HEK293 (cell line): ENCODE measurements around the gene TRAPPC5.

Source experiments
- CTCF ChIA-PET: fragments of 350-600 bp; formaldehyde crosslinking; extraction: SDS; loops from one replicate; lab custom pipeline; 2021; ENCODE audit warnings: antibody characterized with exemption; lab: Yijun Ruan, JAX
- POLR2A ChIA-PET: fragments of 300-600 bp; formaldehyde crosslinking; extraction: SDS; loops from one replicate; lab custom pipeline; 2020; ENCODE audit warnings: antibody characterized with exemption, inconsistent platforms; lab: Yijun Ruan, JAX
- H3K27ac ChIP-seq: fragments of 200-500 bp; sonication (Bioruptor generic); 2 replicates; pipeline ENCODE4 v1.5.1; 2014; ENCODE audit warnings: low read depth, low read length, control low read depth, inconsistent platforms; ENCODE audit errors: extremely low read depth
- H3K36me3 ChIP-seq, 2 experiments: fragments of 200-500 bp in 1 of 2; sonication (Bioruptor generic) in 1 of 2; 1 replicate in 1 of 2; 2 replicates in 1 of 2; pipeline ENCODE4 v1.5.1; 2014 to 2017; ENCODE audit warnings: inconsistent platforms in 2 of 2, low read length in 2 of 2; ENCODE audit not compliant: control insufficient read depth in 2 of 2, insufficient read depth in 1 of 2
- H3K4me1 ChIP-seq: fragments of 200-500 bp; sonication (Bioruptor generic); 2 replicates; pipeline ENCODE4 v1.5.1; 2014; ENCODE audit warnings: mild to moderate bottlenecking, low read length, inconsistent platforms; ENCODE audit not compliant: control insufficient read depth, insufficient read depth
- H3K4me3 ChIP-seq: 2 replicates; pipeline ENCODE4 v1.5.1; 2011; ENCODE audit warnings: low read depth, mild to moderate bottlenecking, control low read depth, low read length, moderate library complexity
- H3K9me3 ChIP-seq: fragments of 200-500 bp; sonication (Bioruptor generic); 2 replicates; pipeline ENCODE4 v1.5.1; 2014; ENCODE audit warnings: low read depth, low read length, inconsistent platforms; ENCODE audit not compliant: control insufficient read depth, insufficient read depth
- HOXD13 ChIP-seq: sonication (generic); formaldehyde crosslinking; IDR thresholded peaks from 2 replicates; pipeline ENCODE4 v1.8.0; 2022; ENCODE audit warnings: missing genetic modification reagents, borderline replicate concordance
- IKZF3 ChIP-seq: fragments of 450-650 bp; IDR thresholded peaks from 2 replicates; pipeline ENCODE4 v1.5.0; 2018; ENCODE audit warnings: missing biosample characterization, mild to moderate bottlenecking, missing genetic modification characterization, moderate library complexity
- KLF8 ChIP-seq: fragments of 450-650 bp; formaldehyde crosslinking; IDR thresholded peaks from 2 replicates; pipeline ENCODE4 v1.5.1; 2016; ENCODE audit warnings: missing biosample characterization, missing genetic modification characterization
- ZNF169 ChIP-seq: fragments of 450-650 bp; formaldehyde crosslinking; IDR thresholded peaks from 2 replicates; pipeline ENCODE4 v1.5.1; 2016; ENCODE audit warnings: missing biosample characterization, missing genetic modification characterization
- ZNF248 ChIP-seq: fragments of 450-650 bp; formaldehyde crosslinking; IDR thresholded peaks from 2 replicates; pipeline ENCODE4 v1.5.1; 2017; ENCODE audit warnings: missing biosample characterization, missing genetic modification characterization
- ZNF292 ChIP-seq: fragments of 450-650 bp; formaldehyde crosslinking; IDR thresholded peaks from 2 replicates; pipeline ENCODE4 v1.5.1; 2016; ENCODE audit warnings: low read depth, missing biosample characterization, missing genetic modification characterization, borderline replicate concordance
- ZNF391 ChIP-seq: fragments of 450-650 bp; formaldehyde crosslinking; IDR thresholded peaks from 2 replicates; pipeline ENCODE4 v1.5.1; 2016; ENCODE audit warnings: low read depth, missing biosample characterization, missing genetic modification characterization, borderline replicate concordance
- ZNF416 ChIP-seq: fragments of 450-650 bp; formaldehyde crosslinking; IDR thresholded peaks from 2 replicates; pipeline ENCODE4 v1.5.1; 2016; ENCODE audit warnings: missing biosample characterization, missing genetic modification characterization
- ZNF623 ChIP-seq: fragments of 450-650 bp; formaldehyde crosslinking; IDR thresholded peaks from 2 replicates; pipeline ENCODE4 v1.5.1; 2016; ENCODE audit warnings: missing biosample characterization, missing genetic modification characterization
- ZNF624 ChIP-seq: fragments of 450-650 bp; formaldehyde crosslinking; IDR thresholded peaks from 2 replicates; pipeline ENCODE4 v1.5.1; 2017; ENCODE audit warnings: missing biosample characterization, missing genetic modification characterization
- ZNF658 ChIP-seq: fragments of 450-650 bp; formaldehyde crosslinking; IDR thresholded peaks from 2 replicates; pipeline ENCODE4; 2016; ENCODE audit warnings: missing biosample characterization, missing genetic modification characterization
- ZNF768 ChIP-seq: fragments of 450-650 bp; formaldehyde crosslinking; IDR thresholded peaks from 2 replicates; pipeline ENCODE4 v1.5.1; 2018; ENCODE audit warnings: missing biosample characterization, mild to moderate bottlenecking, missing genetic modification characterization
- ZNF785 ChIP-seq: fragments of 450-650 bp; formaldehyde crosslinking; IDR thresholded peaks from 2 replicates; pipeline ENCODE4 v1.5.1; 2016; ENCODE audit warnings: missing biosample characterization, missing genetic modification characterization
- ZNF843 ChIP-seq: fragments of 450-650 bp; formaldehyde crosslinking; IDR thresholded peaks from 2 replicates; pipeline ENCODE4 v1.5.1; 2016; ENCODE audit warnings: missing biosample characterization, missing genetic modification characterization
- TF ChIP-seq, protein P1 (sequence below): fragments of 450-650 bp; formaldehyde crosslinking; IDR thresholded peaks from 2 replicates; pipeline ENCODE4 v1.5.1; 2017; ENCODE audit warnings: missing biosample characterization, missing genetic modification characterization
- TF ChIP-seq, protein P2 (sequence below): fragments of 450-650 bp; formaldehyde crosslinking; IDR thresholded peaks from 2 replicates; pipeline ENCODE4 v1.5.1; 2017; ENCODE audit warnings: missing biosample characterization, missing genetic modification characterization
- TF ChIP-seq, protein P3 (sequence below): fragments of 450-650 bp; formaldehyde crosslinking; IDR thresholded peaks from 2 replicates; pipeline ENCODE4 v1.5.1; 2017; ENCODE audit warnings: missing biosample characterization, missing genetic modification characterization
- TF ChIP-seq, protein P4 (sequence below): IDR thresholded peaks from 2 replicates; pipeline ENCODE4 v1.6.1; 2011; ENCODE audit warnings: mild to moderate bottlenecking, low read depth, low read length, borderline replicate concordance
- TF ChIP-seq, protein P5 (sequence below): fragments of 450-650 bp; formaldehyde crosslinking; IDR thresholded peaks from 2 replicates; pipeline ENCODE4 v1.5.1; 2016; ENCODE audit warnings: missing biosample characterization, missing genetic modification characterization
- TF ChIP-seq, protein P6 (sequence below): fragments of 450-650 bp; formaldehyde crosslinking; IDR thresholded peaks from 2 replicates; pipeline ENCODE4 v1.5.1; 2016; ENCODE audit warnings: missing biosample characterization, missing genetic modification characterization
- TF ChIP-seq, protein P7 (sequence below): fragments of 450-650 bp; formaldehyde crosslinking; IDR thresholded peaks from 2 replicates; pipeline ENCODE4 v1.5.1; 2016; ENCODE audit warnings: missing biosample characterization, missing genetic modification characterization, low read depth

TRAPPC5 gene

DNA sequence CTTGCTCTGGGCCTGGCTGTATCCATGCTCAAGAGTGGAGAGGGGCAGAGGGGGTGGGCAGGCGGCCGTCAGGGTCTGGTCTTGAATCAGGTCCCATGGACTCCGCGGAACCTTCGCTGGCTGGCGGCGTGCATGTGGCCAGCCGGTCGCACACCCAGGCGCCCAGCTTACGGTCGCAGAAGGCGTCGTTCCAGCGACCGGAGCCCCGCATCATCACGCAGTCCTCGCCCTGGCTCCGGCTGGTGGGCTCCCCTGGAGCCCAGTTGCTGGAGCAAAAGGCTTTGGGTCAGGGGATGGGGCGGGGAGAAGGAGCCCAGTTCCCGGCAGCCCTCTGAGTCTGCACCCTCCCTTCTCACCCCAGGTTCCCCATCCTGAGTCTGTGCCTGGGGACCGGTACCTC, 8.5 kb downstream of the TRAPPC5 start (continued):
- TF ChIP-seq HOXD13 (no peak), ZNF768 (tag by site-specific recombination) (no peak)
- TF ChIP-seq, protein P1, sequence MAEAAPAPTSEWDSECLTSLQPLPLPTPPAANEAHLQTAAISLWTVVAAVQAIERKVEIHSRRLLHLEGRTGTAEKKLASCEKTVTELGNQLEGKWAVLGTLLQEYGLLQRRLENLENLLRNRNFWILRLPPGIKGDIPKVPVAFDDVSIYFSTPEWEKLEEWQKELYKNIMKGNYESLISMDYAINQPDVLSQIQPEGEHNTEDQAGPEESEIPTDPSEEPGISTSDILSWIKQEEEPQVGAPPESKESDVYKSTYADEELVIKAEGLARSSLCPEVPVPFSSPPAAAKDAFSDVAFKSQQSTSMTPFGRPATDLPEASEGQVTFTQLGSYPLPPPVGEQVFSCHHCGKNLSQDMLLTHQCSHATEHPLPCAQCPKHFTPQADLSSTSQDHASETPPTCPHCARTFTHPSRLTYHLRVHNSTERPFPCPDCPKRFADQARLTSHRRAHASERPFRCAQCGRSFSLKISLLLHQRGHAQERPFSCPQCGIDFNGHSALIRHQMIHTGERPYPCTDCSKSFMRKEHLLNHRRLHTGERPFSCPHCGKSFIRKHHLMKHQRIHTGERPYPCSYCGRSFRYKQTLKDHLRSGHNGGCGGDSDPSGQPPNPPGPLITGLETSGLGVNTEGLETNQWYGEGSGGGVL (tag by site-specific recombination), result no peak

DNA sequence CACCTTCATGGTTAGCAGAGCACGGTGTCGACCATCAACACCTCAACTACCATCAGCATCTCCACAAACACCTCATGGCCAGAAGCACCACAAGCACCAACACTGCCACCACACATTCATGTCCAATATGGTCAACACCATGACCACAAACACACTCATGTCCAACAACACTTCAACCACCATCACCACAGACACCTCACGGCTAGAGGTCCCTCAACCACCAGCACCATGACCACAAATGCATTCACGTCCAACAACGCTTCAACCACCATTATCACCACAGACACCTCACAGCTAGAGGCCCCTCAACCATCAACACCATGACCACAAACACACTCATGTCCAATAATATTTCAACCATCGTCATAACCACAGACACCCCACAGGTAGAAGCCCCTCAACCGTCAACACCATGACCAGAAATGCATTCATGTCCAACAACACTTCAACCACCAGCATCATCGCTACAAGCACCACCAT, 10.2 kb downstream of the TRAPPC5 start:
- no peak for TF ChIP-seq ZNF768 (tag by site-specific recombination)
- TF ChIP-seq, protein P2, sequence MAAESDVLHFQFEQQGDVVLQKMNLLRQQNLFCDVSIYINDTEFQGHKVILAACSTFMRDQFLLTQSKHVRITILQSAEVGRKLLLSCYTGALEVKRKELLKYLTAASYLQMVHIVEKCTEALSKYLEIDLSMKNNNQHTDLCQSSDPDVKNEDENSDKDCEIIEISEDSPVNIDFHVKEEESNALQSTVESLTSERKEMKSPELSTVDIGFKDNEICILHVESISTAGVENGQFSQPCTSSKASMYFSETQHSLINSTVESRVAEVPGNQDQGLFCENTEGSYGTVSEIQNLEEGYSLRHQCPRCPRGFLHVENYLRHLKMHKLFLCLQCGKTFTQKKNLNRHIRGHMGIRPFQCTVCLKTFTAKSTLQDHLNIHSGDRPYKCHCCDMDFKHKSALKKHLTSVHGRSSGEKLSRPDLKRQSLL (tag by site-specific recombination), result no peak
- no peak for TF ChIP-seq ZNF623 (tag by site-specific recombination)
- no peak for TF ChIP-seq ZNF624 (tag by site-specific recombination)
- no peak for TF ChIP-seq ZNF391
- TF ChIP-seq, protein P3, sequence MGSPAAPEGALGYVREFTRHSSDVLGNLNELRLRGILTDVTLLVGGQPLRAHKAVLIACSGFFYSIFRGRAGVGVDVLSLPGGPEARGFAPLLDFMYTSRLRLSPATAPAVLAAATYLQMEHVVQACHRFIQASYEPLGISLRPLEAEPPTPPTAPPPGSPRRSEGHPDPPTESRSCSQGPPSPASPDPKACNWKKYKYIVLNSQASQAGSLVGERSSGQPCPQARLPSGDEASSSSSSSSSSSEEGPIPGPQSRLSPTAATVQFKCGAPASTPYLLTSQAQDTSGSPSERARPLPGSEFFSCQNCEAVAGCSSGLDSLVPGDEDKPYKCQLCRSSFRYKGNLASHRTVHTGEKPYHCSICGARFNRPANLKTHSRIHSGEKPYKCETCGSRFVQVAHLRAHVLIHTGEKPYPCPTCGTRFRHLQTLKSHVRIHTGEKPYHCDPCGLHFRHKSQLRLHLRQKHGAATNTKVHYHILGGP (tag by site-specific recombination), result no peak
- TF ChIP-seq, protein P4, sequence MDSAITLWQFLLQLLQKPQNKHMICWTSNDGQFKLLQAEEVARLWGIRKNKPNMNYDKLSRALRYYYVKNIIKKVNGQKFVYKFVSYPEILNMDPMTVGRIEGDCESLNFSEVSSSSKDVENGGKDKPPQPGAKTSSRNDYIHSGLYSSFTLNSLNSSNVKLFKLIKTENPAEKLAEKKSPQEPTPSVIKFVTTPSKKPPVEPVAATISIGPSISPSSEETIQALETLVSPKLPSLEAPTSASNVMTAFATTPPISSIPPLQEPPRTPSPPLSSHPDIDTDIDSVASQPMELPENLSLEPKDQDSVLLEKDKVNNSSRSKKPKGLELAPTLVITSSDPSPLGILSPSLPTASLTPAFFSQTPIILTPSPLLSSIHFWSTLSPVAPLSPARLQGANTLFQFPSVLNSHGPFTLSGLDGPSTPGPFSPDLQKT, result no peak
- TF ChIP-seq IKZF3 (tag by site-specific recombination), result no peak
- TF ChIP-seq ZNF416, result no peak
- TF ChIP-seq KLF8 (tag by site-specific recombination), result no peak
- TF ChIP-seq, protein P5, sequence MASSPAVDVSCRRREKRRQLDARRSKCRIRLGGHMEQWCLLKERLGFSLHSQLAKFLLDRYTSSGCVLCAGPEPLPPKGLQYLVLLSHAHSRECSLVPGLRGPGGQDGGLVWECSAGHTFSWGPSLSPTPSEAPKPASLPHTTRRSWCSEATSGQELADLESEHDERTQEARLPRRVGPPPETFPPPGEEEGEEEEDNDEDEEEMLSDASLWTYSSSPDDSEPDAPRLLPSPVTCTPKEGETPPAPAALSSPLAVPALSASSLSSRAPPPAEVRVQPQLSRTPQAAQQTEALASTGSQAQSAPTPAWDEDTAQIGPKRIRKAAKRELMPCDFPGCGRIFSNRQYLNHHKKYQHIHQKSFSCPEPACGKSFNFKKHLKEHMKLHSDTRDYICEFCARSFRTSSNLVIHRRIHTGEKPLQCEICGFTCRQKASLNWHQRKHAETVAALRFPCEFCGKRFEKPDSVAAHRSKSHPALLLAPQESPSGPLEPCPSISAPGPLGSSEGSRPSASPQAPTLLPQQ (tag by site-specific recombination), result no peak
- TF ChIP-seq, protein P6, sequence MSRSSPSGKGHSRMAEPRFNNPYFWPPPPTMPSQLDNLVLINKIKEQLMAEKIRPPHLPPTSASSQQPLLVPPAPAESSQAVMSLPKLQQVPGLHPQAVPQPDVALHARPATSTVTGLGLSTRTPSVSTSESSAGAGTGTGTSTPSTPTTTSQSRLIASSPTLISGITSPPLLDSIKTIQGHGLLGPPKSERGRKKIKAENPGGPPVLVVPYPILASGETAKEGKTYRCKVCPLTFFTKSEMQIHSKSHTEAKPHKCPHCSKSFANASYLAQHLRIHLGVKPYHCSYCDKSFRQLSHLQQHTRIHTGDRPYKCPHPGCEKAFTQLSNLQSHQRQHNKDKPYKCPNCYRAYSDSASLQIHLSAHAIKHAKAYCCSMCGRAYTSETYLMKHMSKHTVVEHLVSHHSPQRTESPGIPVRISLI (tag by site-specific recombination), result no peak
- TF ChIP-seq ZNF785 (tag by site-specific recombination), result no peak
- no peaks in the 10 kb centered on the region for H3K4me1 ChIP-seq
- H3K9me3 ChIP-seq, result no peaks in the 10 kb centered on the region
- ChIA-PET POLR2A (no interaction called here), CTCF (interaction anchor here (1.3 kb wide), 1 partner anchor 10 kb away, joined by 3 read pairs; the partner anchor contains the start of gene TRAPPC5)
- no peak overlapping the region for H3K4me3 ChIP-seq
- H3K27ac ChIP-seq, result no peak overlapping the region
- H3K36me3 ChIP-seq, result no peaks in the 10 kb centered on the region

DNA sequence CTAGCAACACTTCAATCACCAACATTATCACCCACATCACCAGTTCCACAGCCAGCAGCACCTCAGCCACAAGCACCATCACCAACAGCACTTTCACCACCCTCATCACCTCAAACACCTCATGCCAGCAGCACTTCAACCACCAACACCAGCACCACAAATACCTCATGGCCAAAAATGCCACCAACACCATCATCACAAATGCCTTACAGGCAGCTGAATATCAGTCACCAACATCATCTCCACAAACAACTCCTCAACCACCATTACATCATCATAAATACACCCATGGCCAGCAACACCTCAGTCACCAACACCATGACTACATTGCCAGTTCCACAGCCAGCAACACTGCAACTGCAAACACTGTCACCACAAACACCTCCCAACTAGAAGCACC, 10.9 kb downstream of the TRAPPC5 start:
- no peak overlapping the region for H3K27ac ChIP-seq
- ChIA-PET POLR2A (no interaction called here), CTCF (interaction anchor here (1.3 kb wide), 1 partner anchor 11 kb away, joined by 3 read pairs; the partner anchor contains the start of gene TRAPPC5)
- H3K9me3 ChIP-seq, result no peaks in the 10 kb centered on the region
- no peaks in the 10 kb centered on the region for H3K36me3 ChIP-seq
- no peaks in the 10 kb centered on the region for H3K4me1 ChIP-seq
- no peak overlapping the region for H3K4me3 ChIP-seq
- 0 out of 2 replicates have a peak, but pooled peaks have one; percentile 54 for TF ChIP-seq ZNF169 (tag by site-specific recombination)
- TF ChIP-seq ZNF292, result no peak
- 0 out of 2 replicates have a peak, but pooled peaks have one; percentile 6 for TF ChIP-seq ZNF658 (tag by site-specific recombination)
- TF ChIP-seq ZNF248 (tag by site-specific recombination), result 0 out of 2 replicates have a peak, but pooled peaks have one; percentile 26
- TF ChIP-seq ZNF843 (tag by site-specific recombination), result no peak
- TF ChIP-seq, protein P7, sequence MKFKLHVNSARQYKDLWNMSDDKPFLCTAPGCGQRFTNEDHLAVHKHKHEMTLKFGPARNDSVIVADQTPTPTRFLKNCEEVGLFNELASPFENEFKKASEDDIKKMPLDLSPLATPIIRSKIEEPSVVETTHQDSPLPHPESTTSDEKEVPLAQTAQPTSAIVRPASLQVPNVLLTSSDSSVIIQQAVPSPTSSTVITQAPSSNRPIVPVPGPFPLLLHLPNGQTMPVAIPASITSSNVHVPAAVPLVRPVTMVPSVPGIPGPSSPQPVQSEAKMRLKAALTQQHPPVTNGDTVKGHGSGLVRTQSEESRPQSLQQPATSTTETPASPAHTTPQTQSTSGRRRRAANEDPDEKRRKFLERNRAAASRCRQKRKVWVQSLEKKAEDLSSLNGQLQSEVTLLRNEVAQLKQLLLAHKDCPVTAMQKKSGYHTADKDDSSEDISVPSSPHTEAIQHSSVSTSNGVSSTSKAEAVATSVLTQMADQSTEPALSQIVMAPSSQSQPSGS (tag by site-specific recombination), result peak; percentile 89
- TF ChIP-seq, all 188 proteins: peak for 4
